Stromal cell of bone marrow (primary cell): Measurements from ENCODE around the gene WDPCP.
"Not testable (repeated sequence)": the region's sequence is repeated elsewhere in the genome, so short reads cannot be mapped to it uniquely, and the experiment has no call there.

Source experiments
- DNase-seq: peaks from one replicate; pipeline ENCODE4 v3.0.0-alpha.2; 2012; ENCODE audit warnings: low read depth

The WDPCP gene

DNA sequence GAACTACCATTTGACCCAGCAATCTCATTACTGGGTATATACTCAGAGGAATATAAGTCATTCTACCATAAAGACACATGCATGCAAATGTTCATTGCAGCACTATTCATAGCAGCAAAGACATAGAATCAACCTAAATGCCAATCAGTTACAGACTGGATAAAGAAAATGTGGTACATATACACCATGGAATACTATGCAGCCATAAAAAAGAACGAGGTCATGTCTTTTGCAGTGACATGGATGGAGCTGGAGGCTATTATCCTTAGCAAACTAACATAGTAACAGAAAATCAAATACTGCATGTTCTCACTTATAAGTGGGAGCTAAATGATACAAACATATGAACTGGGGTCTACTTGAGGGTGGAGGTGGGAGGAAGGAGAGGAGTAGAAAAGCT is 230.6 kb downstream of the WDPCP start:
- not testable (repeated sequence) for DNase-seq

GRCh38 chr2:63347361-63347760 is 240.9 kb downstream of the WDPCP start:
- DNase-seq = no peak

DNA sequence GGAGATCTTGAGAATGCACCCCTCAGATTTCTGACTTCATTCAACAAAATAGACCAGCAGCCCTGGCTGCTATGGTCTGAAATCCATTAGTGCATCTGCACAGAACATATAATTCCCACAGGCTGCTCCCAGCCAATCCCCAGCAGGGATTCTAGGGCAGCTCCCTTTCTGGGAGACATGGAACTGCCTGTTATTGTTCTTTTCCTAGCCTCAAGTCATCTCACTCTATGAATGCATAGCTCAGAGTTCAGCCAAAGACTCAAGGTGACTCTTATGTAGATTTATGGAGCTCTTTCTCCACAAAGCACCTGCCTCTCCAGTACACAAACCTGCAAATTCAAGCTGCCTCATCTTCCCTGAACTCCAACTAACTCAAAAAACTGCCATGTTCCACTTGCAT is 241.9 kb downstream of the WDPCP start:
- DNase-seq = no peak

DNA sequence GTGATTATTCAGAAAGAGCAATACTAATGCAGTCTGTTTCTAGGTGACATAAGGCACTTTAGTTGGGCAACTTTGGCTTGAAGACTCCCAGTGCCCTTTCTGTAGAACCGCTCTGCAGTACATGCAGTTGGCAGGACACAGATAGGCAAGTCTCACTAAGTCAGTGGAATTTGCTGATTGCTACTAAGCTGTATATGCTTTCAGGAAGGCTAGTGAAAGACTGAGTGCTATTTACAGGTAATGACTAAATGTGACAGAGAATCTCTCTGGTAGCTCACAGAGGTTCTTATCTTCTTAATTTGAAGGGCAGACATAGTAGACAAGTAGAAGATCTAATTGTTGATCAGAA is 243.0 kb downstream of the WDPCP start:
- no peak for DNase-seq

DNA sequence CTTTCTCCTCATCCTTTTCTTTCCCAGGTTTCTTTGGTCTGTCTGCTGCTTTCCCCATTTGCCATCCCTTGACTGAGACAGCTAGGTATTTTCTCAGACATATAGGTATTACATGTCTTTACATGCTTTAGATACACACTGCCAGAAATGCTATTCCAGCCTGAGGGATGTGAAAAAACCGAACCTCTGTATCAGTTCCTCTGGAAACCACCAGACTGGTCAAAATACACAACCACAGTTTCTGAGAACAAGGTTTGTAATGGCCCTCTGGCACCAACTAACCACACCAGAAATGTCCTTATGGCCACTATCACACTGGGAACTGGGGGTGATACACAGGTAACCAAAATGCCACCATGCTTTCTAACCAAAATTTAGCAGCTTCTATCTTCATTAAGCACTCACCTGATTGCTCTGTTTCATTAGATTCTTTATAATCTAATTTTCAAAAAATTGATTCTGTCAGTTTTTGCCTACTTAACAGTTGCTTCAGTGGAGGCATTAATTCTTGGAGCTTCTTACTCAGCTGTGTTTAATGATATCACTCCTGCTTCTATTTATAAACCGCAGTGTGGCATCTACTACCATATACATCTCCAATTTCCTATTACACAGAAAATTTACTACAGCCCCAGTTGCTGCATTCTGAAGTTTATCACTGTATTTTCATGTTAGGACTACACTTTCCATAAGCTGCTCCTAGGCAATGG is 243.5 kb downstream of the WDPCP start:
- no peak for DNase-seq

DNA sequence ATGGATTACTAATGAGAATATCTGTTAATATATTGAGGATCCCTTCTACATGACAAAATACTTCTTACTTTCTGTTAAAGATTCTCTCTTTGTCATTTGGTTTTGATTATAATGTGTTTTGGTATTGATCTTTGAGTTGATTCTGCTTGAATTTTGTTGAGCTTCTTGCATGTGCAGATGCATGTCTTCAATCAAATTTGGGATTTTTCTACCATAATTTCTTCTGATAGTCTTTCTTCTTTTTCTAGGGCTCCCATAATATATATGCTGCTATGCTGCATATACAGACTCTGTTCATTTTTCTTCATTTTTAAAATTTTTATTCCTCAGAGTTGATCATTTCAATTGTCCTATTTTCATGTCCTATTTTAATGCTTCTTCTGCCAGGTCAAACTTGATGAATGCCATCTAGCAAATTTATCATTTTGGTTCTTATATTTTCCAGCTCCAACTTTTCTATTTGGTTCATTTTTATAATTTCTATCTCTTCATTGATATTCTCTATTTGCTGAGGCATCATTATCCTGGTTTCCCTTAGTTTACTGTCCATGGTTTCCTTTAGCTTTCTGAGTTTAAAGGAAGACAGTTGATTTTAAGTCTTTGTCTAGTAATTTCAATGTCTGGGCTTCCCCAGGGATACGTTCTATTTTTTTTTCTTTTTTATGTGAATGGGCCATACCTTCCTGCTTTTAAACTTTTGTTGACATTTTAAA is 244.7 kb downstream of the WDPCP start:
- DNase-seq = no peak

- no peak for DNase-seq
Observed at GRCh38 chr2:63340443-63340842, 247.8 kb downstream of the WDPCP start.

DNA sequence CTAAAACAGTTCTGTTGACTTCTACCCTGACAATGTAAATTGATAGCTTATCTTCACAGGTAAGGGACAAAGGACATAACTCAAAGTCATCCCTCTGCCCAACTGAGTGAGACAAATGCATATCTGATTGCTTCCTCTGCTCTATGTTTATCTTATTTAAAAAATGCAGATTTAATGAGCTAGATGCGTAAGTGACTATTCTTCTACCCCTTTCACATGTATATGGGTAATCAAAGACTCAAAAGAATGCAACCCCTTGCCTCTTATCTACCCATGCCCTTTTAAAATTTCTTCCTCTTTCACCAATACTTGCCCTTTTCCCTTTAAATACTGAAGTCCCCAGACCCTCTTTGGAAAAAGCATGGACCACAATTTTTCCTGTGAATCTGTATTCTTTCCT is 253.4 kb downstream of the WDPCP start:
- no peak for DNase-seq

GRCh38 chr2:63326473-63326872 is 261.8 kb downstream of the WDPCP start:
- DNase-seq = no peak

- DNase-seq = not testable (repeated sequence)
Observed at GRCh38 chr2:63323662-63324061, 264.6 kb downstream of the WDPCP start.

DNA sequence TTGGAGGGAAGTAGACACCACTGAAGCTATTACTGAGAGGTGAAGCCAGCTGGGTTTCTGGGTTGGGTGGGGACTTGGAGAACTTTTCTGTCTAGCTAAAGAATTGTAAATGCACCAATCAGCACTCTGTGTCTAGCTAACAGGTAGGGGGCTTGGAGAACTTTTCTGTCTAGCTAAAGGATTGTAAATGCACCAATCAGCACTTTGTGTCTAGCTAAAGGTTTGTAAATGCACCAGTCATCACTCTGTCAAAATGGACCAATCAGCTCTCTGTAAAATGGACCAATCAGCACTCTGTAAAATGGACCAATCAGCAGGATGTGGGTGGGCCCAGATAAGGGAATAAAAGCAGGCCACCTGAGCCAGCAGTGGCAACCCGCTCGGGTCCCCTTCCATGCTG is 266.3 kb downstream of the WDPCP start:
- DNase-seq = not testable (repeated sequence)

- DNase-seq = no peak
Observed at GRCh38 chr2:63320669-63321068, 267.6 kb downstream of the WDPCP start.

DNA sequence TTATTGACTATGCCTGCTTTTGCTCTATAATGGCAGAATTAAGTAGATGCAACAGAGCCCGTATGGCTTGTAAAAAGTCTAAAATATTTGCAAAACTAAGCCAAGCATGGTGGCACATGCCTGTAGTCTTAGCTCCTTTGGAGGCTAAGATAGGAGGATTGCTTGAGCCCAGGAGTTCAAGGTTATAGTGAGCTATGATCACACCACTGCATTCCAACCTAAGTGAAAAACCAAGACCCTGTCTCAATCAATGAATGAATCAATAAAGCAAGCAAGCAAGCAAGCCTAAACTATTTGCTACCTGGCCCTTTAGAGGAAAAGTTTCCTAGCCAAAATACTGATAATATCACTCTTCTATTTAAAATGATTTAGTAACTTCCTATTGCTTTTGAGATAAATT is 277.7 kb downstream of the WDPCP start:
- DNase-seq = no peak

DNA sequence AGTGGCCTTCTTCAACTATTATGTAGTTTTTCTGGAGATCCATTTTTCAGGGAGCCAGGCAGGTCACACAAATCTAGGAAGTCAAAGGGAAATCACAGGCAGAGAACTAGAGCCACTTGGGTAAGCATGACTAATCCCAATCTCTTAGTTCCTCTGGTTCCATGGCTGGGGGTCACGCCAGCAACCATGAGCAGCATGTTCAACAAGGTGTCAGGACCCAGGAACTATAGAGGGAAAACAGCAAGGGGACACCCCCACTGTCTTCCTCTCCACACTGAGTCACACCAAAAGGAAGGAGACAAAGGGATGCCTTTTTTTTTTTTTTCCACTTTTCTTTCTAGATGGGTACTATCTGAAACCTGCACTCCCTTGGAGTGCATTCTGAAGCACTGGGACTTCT is 286.8 kb downstream of the WDPCP start:
- no peak for DNase-seq

- DNase-seq = no peak
Observed at GRCh38 chr2:63300835-63301234, 287.4 kb downstream of the WDPCP start.

GRCh38 chr2:63287956-63288355 is 300.3 kb downstream of the WDPCP start:
- no peak for DNase-seq

DNA sequence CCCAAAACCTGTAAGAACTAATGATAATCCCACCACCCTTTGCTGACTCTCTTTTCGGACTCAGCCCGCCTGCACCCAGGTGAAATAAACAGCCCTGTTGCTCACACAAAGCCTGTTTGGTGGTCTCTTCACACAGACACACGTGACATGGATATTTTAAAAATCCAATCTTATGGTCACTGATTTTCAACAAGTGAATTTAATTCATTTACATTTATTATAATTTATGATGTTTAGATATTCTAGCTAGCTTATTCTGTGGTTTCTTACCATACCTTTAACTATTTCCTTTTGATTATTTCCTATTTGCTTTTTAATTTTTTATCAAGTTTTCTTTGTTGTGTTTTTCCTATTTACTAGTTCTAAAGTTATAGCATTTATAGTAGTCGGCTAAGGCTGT is 301.8 kb downstream of the WDPCP start:
- DNase-seq = not testable (repeated sequence)

DNA sequence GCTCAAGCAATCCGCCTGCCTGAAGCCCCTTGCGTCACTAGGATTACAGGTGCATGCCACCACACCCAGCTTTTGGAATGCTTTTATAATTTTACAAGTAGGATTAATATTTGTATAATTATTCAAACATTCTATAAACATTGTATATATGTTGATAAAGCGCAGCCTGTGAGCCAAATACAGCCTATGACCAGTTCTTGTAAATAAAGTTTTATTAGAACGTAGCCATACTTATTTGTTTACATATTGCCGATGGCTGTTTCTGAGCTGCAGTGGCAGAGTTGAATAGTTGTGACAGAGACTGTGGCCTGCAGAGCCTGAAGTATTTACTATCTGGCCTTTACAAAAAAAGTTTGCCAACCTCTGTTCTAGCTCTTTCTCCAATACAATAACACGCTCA is 305.0 kb downstream of the WDPCP start:
- DNase-seq = no peak

DNA sequence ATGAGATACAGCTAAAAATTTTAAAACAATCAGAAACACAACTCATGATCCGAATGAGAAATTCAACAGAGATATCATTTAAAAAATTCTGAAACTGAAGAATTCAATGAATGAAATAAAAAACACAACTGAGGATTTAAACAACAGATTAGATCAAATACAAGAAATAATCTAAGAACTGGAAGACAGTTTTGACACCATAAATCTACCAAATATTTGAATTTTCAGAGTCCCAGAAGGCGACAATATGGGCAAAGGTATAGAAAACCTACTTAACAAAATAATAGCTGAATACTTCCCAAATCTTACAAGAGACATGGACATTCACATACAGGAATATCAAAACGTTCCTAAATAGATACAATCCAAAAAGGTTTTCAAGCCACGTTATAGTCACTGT is 315.7 kb downstream of the WDPCP start:
- DNase-seq = no peak

- no peak for DNase-seq
Observed at GRCh38 chr2:63270717-63271116, 317.6 kb downstream of the WDPCP start.

- no peak for DNase-seq
Observed at GRCh38 chr2:63268946-63269345, 319.3 kb downstream of the WDPCP start.

GRCh38 chr2:63261137-63261621 is 327.1 kb downstream of the WDPCP start:
- no peak for DNase-seq

GRCh38 chr2:63257473-63257872 is 330.8 kb downstream of the WDPCP start:
- no peak for DNase-seq

GRCh38 chr2:63249161-63249560 is 339.1 kb downstream of the WDPCP start:
- no peak for DNase-seq
